Large intestine (tissue), 3 donors: ENCODE results near the gene LRRC8E. TPM values are rescaled to one million over a fixed set of nuclear protein-coding genes. Genes with fewer than 3 reads are reported as not detected.
A peak's percentile ranks its signal among the peaks of the same experiment; 100 is the strongest.

Experiments used
- DNase-seq, 2 donors: peaks; one replicate each; pipeline versions ENCODE4 v3.0.0 to v3.0.0-alpha.2; 2013
- H3K27ac ChIP-seq: one replicate; pipeline ENCODE4 v1.5.1; 2013; ENCODE audit warnings: low read length
- H3K27me3 ChIP-seq: 2 replicates; pipeline ENCODE4 v1.6.1; 2013; ENCODE audit warnings: low read length; ENCODE audit not compliant: control insufficient read depth, insufficient read depth
- H3K36me3 ChIP-seq: 2 replicates; pipeline ENCODE4 v1.6.1; 2013; ENCODE audit warnings: low read length; ENCODE audit not compliant: control insufficient read depth, insufficient read depth
- H3K4me1 ChIP-seq: one replicate; pipeline ENCODE4 v1.6.1; 2013; ENCODE audit warnings: low read length; ENCODE audit not compliant: control insufficient read depth, insufficient read depth
- H3K4me3 ChIP-seq: one replicate; pipeline ENCODE4 v1.5.1; 2013; ENCODE audit warnings: low read length
- H3K9me3 ChIP-seq: one replicate; pipeline ENCODE4 v1.6.1; 2013; ENCODE audit warnings: mild to moderate bottlenecking, low read depth, low read length, moderate library complexity; ENCODE audit not compliant: control insufficient read depth
- WGBS: methylation state at CpG from one replicate; pipeline ENCODE4 v1.1.5; 2013; ENCODE audit warnings: low lambda C conversion rate; ENCODE audit not compliant: insufficient coverage; 5-methylcytosine and 5-hydroxymethylcytosine counted together
- polyA plus RNA-seq: library from polyadenylated mRNA; unstranded; fragments of 120-200 nt; gene quantifications from one replicate; pipeline ENCODE4 v1.2.1, GENCODE V29; 2013

Gene LRRC8E
- polyA plus RNA-seq, 1 donor = 0.31 TPM

DNA sequence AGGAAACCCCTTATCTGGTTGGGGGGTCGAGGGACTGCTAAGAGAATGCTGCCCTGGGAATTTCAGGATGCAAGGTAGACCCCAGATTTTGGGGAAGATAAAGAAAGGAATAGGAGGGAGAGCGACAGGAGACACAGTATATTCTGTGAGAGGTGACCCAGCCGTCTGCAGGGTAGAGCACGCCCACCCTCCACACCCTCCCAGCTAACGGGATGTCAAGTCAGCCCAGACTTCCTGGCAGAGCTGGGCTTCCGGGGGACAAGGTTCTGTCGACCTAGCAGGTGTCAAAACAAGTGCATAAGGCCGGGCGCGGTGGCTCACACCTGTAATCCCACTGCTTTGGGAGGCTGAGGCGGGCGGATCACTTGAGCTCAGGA lies 13.4 kb upstream of the LRRC8E start:
- Histone ChIP-seq H3K4me1 (peaks cover 20% of the 10 kb centered on the region), H3K4me3 (peak overlapping the region; percentile 20), H3K27me3 (peaks cover 41% of the 10 kb centered on the region), H3K27ac (no peak overlapping the region), H3K36me3 (no peaks in the 10 kb centered on the region), H3K9me3 (peaks cover 12% of the 10 kb centered on the region)
- no CpG with 5 or more reads among the region's 12 CpGs for WGBS
- DNase-seq = no peak

DNA sequence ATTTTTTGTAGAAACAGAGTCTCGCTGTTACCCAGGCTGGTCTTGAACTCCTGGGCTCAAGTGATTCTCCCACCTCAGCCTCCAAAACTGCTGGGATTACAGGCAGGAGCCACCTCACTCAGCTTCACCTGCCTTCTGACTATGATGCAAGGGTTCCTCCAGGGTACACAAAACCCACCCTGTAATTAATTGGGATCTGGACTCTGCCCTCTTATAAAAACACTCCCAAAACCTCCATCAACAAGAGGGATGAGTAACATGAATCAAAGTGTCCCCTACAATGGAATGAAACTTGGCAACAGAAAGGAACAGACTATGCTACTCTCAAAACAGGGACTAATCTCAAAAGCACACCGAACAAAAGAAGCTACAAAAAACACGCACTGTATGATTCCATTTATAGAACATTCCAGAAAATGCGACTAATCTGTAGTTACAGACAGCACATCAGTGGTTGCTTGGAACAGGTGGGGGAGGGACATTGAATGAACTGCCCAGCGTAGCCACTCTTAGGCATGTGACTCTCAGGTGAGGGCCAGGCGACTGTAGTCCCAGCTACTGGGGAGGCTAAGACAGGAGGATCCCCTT lies 11.0 kb upstream of the LRRC8E start:
- no peak overlapping the region for H3K4me3 ChIP-seq
- no peak for DNase-seq
- peaks cover 5% of the 10 kb centered on the region for H3K9me3 ChIP-seq
- WGBS = no CpG with 5 or more reads among the region's 6 CpGs
- H3K36me3 ChIP-seq = no peaks in the 10 kb centered on the region
- H3K27ac ChIP-seq = no peak overlapping the region
- H3K4me1 ChIP-seq = peaks cover 4% of the 10 kb centered on the region
- H3K27me3 ChIP-seq = peaks cover 36% of the 10 kb centered on the region

DNA sequence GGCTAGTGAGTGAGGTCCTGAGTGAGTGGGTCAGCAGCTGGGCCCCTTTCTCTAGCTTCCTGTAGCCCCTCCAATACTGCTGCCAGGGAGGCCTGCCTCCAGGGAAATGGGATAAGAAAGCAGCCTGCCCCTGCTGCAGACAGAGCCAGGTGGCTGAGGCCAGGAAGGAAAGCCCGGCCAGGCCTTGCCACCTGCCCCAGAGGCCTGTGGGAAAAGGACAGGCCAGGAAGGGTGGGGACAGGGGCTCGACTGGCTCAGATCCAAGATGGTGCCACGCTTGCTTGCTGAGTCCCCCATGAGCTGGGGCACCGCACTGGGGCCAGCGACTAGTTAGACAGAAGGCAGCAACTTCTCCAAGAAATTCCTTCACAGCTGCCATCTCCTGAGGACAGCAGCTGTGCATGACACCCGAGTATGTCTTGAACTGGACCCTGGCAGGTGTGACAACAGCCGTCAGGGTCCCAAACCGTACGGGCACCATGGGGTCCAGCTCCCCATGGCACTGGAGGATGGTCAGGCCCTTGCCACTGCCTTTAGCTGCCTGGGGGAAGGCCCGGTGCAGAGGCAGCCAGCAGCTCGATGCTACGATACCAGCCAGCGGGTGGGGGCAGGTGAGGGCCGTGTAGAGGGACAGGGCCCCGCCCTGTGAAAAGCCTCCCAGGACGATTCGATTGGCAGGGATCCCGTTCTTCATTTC lies 9.1 kb upstream of the LRRC8E start:
- no peaks in the 10 kb centered on the region for H3K36me3 ChIP-seq
- WGBS = no CpG with 5 or more reads among the region's 18 CpGs
- H3K9me3 ChIP-seq = no peaks in the 10 kb centered on the region

DNA sequence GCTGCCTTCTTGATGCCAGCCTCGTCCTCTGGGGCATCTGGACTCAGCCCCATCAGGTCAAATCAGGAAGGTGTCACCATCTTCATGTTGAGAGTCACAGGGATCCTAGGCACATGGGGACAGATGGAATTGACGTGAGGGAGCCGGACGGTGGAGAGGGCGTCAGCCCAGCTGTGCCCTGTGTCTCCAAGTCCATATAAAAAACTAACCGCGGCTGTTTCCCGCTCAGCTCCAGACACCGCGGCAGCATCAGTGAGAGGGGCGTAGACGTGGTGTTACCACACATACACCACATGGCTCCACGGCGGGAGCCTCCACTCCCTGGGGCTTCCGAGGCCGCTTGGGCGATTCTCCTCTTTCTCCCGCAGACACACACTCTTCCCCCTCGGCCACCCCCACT lies 8.5 kb upstream of the LRRC8E start:
- Histone ChIP-seq H3K9me3 (no peaks in the 10 kb centered on the region), H3K27me3 (peaks cover 13% of the 10 kb centered on the region), H3K4me3 (no peak overlapping the region), H3K36me3 (no peaks in the 10 kb centered on the region), H3K4me1 (no peaks in the 10 kb centered on the region), H3K27ac (no peak overlapping the region)
- no CpG with 5 or more reads among the region's 19 CpGs for WGBS
- no peak for DNase-seq

More for the DNA sequence above, 9.1 kb upstream of the LRRC8E start:
- Histone ChIP-seq H3K4me3 (no peak overlapping the region), H3K27ac (no peak overlapping the region), H3K4me1 (peaks cover 4% of the 10 kb centered on the region), H3K27me3 (peaks cover 18% of the 10 kb centered on the region)
- DNase-seq = no peak

DNA sequence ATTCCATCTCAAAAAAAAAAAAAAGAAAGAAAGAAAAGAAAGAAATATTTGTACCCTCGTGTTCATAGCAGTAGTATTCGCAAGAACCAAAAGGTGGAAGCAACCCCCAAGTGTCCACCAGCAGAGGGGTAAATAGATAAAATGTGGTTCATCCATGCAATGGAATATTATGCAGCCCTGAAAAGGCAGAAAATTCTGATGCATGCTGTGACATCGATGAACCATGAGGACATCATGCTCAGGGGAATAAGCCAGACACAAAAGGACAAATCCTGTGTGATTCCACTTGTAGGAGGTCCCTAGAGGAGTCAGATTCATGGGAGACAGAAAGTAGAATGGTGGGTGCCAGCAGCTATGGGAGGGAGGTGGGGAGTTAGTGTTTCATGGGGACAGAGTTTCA lies 6.4 kb upstream of the LRRC8E start:
- Histone ChIP-seq H3K4me1 (no peaks in the 10 kb centered on the region), H3K27me3 (peaks cover 3% of the 10 kb centered on the region), H3K4me3 (no peak overlapping the region), H3K27ac (no peak overlapping the region), H3K36me3 (no peaks in the 10 kb centered on the region), H3K9me3 (no peaks in the 10 kb centered on the region)
- WGBS = 100% methylated on average over 2 of the region's 3 CpGs
- no peak for DNase-seq

DNA sequence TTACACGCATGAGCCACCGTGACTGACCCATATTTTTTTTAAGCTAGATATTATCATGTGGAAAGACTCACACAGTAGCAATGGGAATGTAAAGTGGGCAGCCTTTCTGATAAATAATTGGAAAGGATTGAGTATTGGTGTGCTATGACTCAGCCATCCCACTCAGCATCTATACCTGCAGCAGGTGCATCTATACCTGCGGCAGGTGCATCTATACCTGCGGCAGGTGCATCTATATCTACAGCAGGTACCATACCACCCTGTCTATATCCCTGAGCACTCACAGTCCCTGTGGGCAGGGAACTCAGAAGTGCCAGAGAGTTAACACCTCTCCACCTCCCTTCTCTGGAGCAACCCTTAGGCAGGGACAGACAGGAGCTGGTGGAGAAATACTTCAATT lies 5.2 kb upstream of the LRRC8E start:
- no peak for DNase-seq
- no peak overlapping the region for H3K4me3 ChIP-seq
- no peaks in the 10 kb centered on the region for H3K9me3 ChIP-seq
- H3K36me3 ChIP-seq = no peaks in the 10 kb centered on the region
- H3K27me3 ChIP-seq = peaks cover 7% of the 10 kb centered on the region
- no peak overlapping the region for H3K27ac ChIP-seq
- no CpG with 5 or more reads among the region's 4 CpGs for WGBS
- peaks cover 8% of the 10 kb centered on the region for H3K4me1 ChIP-seq

DNA sequence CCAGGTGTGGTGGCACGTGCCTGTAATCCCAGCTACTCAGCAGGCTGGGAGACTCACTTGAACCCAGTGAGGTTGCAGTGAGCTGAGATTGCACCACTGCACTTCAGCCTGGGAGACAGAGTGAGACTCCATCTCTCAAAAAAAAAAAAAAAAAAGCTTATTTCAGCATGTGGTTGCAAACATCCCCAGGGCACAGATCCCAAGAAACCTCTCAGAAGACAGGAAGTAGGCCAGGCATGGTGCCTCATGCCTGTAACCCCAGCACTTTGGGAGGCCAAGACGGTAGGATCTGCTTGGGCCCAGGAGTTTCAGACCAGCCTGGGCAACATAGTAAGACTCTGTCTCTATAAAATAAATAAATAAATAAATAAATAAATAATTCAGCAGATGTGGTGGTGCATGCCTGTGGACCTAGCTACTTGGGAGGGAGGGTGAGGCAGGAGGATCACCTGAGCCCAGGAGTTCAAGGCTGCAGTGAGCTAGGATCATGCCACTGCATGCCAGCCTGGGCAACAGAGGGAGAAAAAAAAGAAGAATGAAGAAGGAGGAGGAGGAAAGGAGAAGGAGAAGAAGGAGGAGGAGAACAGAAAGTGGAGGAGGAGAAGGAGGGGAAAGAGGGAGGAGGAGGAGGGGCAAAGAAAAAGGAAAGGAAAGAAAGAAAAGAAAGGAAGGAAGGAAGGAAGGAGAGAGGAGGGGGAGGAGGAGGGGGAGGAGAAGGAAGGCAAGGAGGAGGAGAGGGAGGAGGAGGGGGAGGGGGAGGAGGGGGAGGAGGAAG lies 4.3 kb upstream of the LRRC8E start:
- Histone ChIP-seq H3K4me3 (no peak overlapping the region), H3K36me3 (no peaks in the 10 kb centered on the region), H3K27me3 (peaks cover 15% of the 10 kb centered on the region), H3K4me1 (peaks cover 13% of the 10 kb centered on the region), H3K27ac (no peak overlapping the region), H3K9me3 (no peaks in the 10 kb centered on the region)
- no peak for DNase-seq
- WGBS = no CpG with 5 or more reads among the region's 2 CpGs

DNA sequence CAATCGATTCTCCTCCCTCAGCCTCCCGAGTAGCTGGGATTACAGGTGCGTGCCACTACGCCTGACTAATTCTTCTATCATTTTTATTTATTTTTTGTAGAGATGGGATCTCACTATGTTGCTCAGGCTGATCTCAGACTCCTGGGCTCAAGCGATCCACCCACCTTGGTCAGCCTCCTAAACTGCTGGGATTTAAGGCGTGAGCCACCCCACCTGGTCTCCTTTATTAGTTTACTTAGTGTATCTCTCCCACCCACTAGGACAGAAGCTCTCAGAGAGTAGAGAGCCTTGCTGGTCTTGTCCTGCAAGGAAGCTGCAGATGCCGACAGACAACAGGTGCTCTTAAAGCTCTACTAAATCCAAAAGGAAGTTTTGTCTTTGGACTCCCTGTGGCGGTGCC lies 2.5 kb upstream of the LRRC8E start:
- Histone ChIP-seq H3K9me3 (no peaks in the 10 kb centered on the region), H3K27me3 (peaks cover 19% of the 10 kb centered on the region)
- WGBS = 80% methylated on average over 1 of the region's 8 CpGs

DNA sequence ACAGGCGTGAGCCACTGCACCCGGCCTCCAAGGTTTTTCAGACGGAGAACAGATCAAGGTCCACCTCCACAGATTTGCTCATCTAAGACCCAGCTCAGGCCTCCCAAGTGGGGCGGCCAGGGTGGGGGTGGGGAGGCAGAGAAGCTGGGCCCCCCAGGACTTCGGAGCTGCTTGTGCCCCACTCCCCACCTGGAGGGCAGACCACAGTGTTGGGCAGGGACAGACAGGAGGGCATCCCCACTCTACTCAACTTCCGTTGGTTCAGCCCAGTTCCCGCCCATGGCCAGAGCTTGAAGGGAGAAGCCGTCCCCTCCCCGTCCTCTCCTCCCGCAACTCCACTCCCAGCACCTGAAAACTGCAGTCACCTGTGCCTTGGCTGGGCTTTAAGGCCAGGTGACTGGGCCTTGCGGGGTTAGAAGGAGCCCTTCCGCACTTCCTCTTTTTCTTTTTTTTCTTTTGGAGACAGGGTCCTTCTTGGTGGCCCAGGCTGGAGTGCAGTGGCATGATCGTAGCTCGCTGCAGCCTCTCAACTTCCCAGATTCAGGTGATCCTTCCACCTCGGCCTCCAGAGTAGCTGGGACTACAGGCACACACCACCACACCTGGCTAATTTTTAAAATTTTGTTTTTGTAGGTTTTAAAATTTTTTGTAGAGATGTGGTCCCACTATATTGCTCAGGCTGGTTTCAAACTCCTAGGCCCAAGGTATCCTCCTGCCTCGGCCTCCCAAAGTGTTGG lies 734 bp upstream of the LRRC8E start:
- no peak for DNase-seq
- WGBS = no CpG with 5 or more reads among the region's 16 CpGs
- Histone ChIP-seq H3K27me3 (peaks cover 19% of the 10 kb centered on the region), H3K9me3 (no peaks in the 10 kb centered on the region), H3K4me1 (peaks cover 13% of the 10 kb centered on the region), H3K27ac (no peak overlapping the region), H3K4me3 (no peak overlapping the region), H3K36me3 (no peaks in the 10 kb centered on the region)

More for the DNA sequence above, 2.5 kb upstream of the LRRC8E start:
- Histone ChIP-seq H3K4me1 (peaks cover 13% of the 10 kb centered on the region), H3K4me3 (no peak overlapping the region), H3K36me3 (no peaks in the 10 kb centered on the region), H3K27ac (no peak overlapping the region)
- DNase-seq = no peak

DNA sequence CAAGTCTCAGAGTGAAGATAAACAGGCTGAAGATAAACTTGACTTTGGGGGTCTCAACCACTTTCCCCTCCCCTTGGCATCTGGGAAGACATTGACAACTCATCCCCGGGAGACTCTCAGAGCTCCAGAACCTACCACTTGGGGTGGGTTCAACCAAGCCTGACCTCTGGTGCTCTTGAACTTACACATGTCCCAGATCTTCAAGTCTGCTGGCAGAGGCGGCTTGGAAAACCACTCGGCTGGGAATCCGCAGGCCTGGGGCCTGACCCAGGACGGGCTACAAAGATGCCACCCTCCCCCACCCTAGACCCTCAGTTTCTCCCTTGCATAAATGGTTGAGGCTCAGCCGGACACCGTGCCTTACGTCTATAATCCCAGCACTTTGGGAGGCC lies 512 bp downstream of the LRRC8E start:
- peaks cover 19% of the 10 kb centered on the region for H3K27me3 ChIP-seq
- WGBS = no CpG with 5 or more reads among the region's 8 CpGs
- H3K4me1 ChIP-seq = peaks cover 13% of the 10 kb centered on the region
- no peak overlapping the region for H3K27ac ChIP-seq
- no peaks in the 10 kb centered on the region for H3K36me3 ChIP-seq
- H3K4me3 ChIP-seq = peak overlapping the region; percentile 45
- no peak for DNase-seq
- no peaks in the 10 kb centered on the region for H3K9me3 ChIP-seq
